ENCODE measurements around the gene IKBKE.
A peak's percentile ranks its signal among the peaks of the same experiment; 100 is the strongest.

Gene IKBKE

GRCh38 chr1:206469933-206470691 lies at the start of gene IKBKE:
TSS of gene IKBKE (plus strand) at chr1:206470476. CDS start at chr1:206473228, 2,752 bp downstream.
- DNase-seq: peak; percentile 40 to 49

GRCh38 chr1:206421616-206422340 lies 48.5 kb upstream of the IKBKE start:
- DNase-seq: no peak

- peak in 1 of 2 donors; percentile 23 for DNase-seq
Observed at GRCh38 chr1:206422525-206422924, 47.8 kb upstream of the IKBKE start.

- no peak for DNase-seq
Observed at GRCh38 chr1:206427291-206427690, 43.0 kb upstream of the IKBKE start.

- no peak for DNase-seq
Observed at GRCh38 chr1:206429421-206429820, 40.9 kb upstream of the IKBKE start.

- no peak for DNase-seq
Observed at GRCh38 chr1:206430031-206430983, 40.0 kb upstream of the IKBKE start.

- DNase-seq: no peak
Observed at GRCh38 chr1:206435445-206435844, 34.8 kb upstream of the IKBKE start.

GRCh38 chr1:206438554-206438953 lies 31.7 kb upstream of the IKBKE start:
- DNase-seq: no peak

GRCh38 chr1:206439205-206439604 lies 31.1 kb upstream of the IKBKE start:
- no peak for DNase-seq

GRCh38 chr1:206441336-206441967 lies 28.8 kb upstream of the IKBKE start:
- DNase-seq: no peak

GRCh38 chr1:206442101-206442500 lies 28.2 kb upstream of the IKBKE start:
- DNase-seq: no peak

GRCh38 chr1:206445116-206445515 lies 25.2 kb upstream of the IKBKE start:
- DNase-seq: no peak

- no peak for DNase-seq
Observed at GRCh38 chr1:206445911-206446356, 24.3 kb upstream of the IKBKE start.

GRCh38 chr1:206446688-206447421 lies 23.4 kb upstream of the IKBKE start:
- no peak for DNase-seq

GRCh38 chr1:206447422-206447765 lies 22.9 kb upstream of the IKBKE start:
- DNase-seq: no peak

GRCh38 chr1:206447792-206448191 lies 22.5 kb upstream of the IKBKE start:
- DNase-seq: no peak

- no peak for DNase-seq
Observed at GRCh38 chr1:206448471-206448870, 21.8 kb upstream of the IKBKE start.

GRCh38 chr1:206449565-206449964 lies 20.7 kb upstream of the IKBKE start:
- DNase-seq: no peak

- DNase-seq: no peak
Observed at GRCh38 chr1:206450281-206450680, 20.0 kb upstream of the IKBKE start.

GRCh38 chr1:206451134-206451686 lies 19.1 kb upstream of the IKBKE start:
- no peak for DNase-seq

- DNase-seq: no peak
Observed at GRCh38 chr1:206453111-206453510, 17.2 kb upstream of the IKBKE start.

GRCh38 chr1:206455289-206455665 lies 15.0 kb upstream of the IKBKE start:
- no peak for DNase-seq

All from hippocampal formation (tissue), 2 donors.